NCI-H2029 treated with DMSO at 0.1 percent for 48 hours (cell line): ENCODE measurements around the gene AMBRA1.
"Not testable (repeated sequence)": the region's sequence is repeated elsewhere in the genome, so short reads cannot be mapped to it uniquely, and the experiment has no call there.

Source experiments
- DNase-seq: peaks from one replicate; lab custom pipeline; 2025; lab: John Stamatoyannopoulos, UW

AMBRA1 gene

DNA sequence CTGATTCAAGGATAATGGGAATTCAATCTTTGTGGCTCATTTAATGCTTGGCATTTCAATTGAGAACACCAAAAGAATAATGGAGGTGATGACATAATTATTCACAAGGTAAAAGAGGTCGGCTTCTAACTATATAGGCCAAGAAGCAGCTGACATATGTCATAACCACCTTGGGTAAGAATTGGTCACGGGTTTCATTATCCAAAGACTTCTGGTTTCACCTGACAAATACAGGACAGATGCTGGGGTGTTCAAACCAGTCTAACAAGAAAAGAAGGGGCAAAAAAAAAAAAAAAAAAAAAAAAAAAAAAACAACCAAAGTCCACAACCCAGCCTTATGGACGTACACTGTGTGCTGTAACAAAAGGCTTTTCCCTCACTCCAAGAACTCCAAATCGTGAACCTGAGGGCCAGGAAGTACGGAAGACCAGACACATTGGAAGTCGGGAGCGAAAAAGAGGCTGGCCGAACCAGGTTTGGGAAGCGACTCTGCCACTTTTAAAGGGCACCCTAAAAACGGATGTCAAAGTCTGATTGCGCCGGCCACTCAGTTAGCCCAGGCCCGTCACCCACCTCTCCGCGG, 22.8 kb upstream of the AMBRA1 start:
- no peak for DNase-seq

DNA sequence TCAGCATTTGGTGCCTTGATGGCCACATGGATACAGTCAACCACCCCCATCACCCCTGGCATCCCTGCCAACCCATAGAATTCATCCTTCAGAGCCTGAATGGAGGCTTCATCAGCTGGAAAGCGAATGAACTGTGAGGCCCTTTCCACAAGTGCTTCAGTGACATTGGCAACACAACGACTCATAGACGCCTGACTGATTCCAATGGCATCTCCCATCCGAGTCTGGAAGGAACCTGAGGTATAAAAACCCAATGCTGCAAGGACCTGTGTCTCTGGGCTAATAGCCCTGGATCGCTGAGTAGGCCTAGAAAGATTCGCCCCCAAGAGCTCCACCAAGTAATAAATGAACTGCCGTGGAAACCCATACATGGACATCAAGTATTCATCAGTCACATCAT, 21.9 kb upstream of the AMBRA1 start:
- DNase-seq, result no peak

DNA sequence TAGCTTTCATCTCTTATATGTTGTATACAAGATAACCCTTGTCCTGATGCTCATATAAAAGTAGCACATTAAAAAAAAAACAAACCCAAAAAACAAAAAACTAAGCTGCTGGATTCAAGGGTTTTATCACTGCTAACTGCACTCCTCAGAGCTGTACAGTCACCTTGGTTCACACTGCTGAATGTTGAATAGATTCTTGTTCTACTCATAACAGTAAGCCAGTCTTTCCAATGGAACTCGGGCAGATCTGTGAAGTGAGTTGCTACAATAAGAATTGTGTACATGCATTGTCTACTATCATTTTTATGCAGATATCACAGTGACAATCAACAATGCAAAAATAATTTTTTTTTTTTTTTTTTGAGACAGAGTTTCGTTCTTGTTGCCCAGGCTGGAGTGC, 18.5 kb upstream of the AMBRA1 start:
- DNase-seq, result no peak

DNA sequence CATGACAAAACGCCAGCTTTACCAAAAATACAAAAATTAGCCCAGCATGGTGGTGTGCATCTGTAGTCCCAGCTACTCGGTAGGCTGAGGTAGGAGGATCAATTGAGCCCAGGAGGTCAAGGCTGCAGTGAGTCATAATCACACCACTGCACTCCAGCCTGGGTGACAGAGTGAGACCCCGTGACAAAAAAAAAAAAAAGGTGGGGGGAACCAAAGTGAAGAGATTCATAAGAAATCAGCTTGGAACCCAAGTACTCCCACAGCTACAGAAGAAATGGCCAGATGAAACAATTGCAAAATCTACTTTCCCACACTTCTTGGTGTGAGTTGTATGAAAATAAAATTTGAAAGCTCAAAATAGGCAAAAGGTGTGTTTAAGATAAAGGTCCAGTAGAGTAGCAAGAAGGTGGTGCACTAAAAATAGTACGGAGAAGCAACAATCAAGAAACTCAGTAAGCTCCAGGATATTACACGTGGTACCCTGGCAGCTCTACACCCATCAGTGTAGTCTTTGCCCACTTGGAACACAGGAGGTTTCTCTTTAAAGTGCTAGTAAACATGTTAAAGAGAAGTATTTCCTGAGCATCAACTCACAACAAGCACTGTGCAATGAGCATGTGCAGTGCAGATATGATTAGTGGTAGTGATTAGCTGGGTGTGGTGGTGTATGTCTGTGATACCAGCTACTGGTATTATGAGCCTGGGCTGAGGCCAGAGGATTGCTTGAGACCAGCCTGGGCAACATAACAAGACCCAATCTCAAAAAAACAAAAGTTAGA, 17.9 kb upstream of the AMBRA1 start:
- DNase-seq, result no peak

DNA sequence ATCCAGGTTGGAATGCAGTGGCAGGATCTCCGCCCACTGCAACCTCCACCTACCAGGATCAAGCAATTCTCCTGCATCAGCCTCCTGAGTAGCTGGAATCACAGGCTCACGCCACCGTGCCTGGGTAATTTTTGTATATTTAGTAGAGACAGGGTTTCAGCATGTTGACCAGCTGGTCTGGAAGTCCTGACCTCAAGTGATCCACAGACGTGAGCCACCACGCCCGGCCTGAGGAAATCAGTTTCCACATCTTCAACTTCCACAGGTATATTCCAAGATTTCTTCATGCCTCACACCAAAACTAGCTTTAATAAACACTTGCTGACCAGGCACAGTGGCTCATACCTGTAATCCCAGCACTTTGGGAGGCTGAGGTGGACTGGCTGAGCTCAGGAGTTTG, 15.6 kb upstream of the AMBRA1 start:
- DNase-seq, result no peak

DNA sequence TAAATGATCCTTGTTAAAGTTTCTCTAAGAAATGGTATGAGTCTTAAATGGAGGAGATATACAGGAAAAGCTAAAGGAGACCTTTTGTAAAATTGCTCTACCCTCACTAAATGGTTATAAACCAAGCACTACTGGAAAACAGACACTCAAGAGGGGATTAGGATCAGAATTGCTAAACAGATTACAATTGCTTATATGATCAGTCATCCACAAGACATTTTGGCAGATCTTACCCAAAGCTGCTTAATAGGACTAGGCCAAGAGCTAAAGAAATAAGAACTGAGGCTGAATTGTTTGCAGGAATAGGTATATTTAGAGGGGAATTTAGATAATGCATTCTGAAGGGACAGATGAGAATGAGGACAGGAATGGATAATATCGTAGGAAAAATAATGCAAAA, 13.7 kb upstream of the AMBRA1 start:
- DNase-seq, result no peak

DNA sequence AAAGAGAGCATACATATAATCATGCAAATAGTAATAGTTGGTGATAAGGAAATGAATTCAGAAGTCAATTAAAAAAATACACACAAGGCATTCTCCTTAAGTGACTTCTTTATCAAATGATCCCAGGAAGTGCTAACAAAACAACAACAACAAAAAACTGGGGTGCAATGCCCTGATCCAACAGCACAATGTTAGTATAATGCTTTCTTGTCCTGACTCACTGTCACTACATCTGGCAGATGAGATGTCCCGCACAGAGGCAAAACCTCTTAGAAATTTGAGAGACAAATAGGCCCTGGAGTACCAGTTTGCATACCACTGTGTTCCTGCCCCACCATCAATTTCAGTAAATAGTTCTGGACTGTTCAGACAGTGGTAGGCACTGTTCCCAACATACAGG, 11.0 kb upstream of the AMBRA1 start:
- no peak for DNase-seq

DNA sequence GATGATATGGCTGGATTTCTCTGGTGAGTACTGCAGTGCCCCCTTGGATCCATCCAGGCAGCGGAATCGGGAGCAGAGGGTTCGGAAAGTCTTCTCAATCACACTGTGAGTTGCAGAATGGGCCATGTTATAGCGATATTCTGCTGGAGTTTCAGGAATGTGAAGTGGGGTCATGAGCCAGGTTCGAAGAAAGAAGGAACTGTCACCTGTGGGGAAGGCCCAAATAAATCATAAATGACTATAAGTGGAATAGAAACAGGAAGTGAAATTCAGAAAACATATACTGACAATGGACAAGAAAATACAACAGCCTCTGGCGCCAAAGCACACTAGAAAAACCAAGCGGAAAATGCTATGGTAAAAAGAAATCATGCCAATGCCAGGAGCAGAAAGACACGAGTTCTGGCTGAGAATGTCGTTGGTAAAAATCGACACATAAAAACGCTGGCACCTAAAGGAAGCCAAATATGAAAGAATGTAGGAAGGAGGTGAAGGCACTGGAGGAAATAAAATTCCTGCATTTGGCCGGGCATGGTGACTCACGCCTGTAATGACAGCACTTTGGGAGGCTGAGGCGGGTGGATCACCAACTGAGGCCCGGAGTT, 10.0 kb upstream of the AMBRA1 start:
- DNase-seq, result no peak

DNA sequence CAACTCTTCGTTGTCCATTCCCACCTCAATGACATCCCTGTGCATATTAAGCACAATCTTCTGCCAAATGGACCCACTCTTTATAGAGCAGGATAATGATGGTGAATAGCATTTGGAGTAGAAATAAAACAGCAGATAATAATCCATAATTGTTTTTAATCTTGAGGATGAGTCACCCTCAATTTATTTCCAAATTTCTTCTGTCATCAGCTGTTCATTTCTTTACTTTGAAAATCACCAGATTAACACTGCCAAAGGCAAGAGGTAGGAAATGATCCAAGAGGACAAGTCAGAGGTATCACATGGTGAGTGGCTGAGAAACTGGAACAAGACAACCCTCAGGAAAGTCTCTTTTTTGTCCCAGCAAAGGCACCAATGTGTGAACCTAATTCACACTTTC, 7.3 kb upstream of the AMBRA1 start:
- no peak for DNase-seq

DNA sequence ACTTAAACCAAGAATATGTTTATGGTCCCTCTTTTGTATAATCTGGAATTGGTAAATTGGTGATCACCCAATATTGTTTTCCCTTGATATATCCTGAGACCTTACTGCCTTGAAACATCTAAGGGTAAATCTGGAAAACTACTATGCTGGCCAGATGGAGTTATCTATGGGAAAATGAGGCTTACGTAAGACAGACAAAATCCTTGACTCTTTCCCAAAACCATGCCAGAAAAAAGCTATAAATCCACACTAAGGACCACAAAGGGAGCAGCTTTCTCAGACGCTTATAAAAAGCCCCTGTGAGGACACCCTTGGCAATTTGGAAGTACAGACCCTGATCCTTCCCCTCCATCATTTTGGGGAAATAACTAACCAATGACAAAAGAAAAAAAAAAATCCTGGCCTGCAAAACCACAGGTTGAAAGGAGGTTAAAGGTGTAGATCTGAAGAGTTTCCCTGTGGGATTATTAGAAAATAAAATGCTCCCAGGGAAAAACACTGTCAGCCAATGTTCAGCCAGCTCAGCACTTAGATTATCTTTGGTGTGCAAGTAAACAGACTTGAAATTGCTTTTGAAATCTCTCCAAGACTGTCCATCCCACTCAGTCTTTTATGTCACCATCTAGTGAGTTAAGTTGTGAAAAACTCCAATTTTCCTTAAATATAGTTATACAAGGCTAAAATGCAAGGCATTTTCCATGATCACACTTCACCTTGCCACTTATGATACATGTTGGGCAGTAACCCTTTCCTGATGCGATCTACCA, 6.6 kb upstream of the AMBRA1 start:
- DNase-seq, result no peak

DNA sequence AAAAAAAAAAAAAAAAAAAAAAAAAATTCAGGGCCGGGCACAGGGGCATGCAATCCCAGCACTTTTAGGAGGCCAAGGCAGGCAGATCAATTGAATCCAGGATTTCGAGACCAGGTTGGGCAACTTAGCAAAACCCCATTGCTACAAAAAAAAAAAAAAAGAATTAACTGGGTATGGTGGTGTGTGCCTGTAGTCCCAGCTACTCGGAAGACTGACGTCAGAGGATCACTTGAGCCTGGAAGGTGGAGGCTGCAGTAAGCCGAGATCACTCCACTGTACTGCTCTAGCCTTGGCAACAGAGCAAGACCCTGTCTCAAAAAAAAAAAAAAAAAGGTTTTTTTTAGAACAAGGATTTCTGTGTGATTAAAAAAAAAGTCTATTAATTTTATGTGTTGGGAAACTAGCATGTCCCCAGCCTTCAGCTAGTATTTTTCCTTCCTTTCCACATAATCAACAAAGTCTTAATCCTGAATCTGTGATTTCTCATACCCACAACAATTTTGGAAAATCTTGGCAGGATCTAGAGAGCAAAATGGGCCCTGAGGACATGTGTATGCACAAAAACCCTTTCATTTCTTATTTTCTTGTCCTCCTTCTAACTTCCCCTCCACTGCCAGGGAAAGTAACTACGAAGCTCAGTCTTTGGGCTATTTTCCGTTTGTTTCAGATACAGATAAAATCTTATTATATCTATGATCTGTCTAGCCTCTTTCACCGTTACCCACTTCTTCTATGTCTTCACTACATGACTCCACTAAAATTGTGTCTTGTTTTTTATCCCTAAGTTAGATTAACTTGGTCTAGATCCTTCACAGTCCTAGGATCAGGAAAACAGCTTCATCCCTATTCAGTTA, 5.7 kb upstream of the AMBRA1 start:
- DNase-seq, result no peak

DNA sequence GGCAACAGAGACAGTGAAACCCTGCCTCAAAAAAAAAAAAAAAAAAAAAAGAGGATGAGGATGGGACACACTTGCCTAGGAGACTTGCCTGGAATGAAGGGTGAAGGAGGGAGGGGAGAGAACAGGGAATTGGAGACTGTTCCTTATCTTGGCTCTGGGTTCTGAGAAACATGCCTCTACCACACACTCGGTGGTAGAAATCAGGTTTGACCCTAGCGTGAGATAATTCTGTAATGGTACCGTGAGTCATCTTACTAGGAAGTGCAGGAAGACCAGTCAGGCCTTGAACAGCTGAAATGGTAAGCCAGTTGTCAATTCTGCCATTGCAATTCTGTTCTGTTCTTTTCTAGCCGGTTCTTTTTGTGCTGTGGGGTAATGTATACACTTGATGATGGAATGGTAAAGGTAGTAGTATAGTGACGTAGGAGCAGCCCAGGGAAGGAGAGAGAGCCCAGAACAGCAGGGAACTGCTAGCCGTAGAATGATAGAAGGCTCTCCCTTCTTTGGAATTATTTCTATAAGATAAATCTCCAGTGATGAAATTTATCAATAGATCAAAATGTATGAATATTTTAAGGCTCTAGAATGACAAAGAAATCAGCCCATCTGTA, 3.9 kb upstream of the AMBRA1 start:
- no peak for DNase-seq

DNA sequence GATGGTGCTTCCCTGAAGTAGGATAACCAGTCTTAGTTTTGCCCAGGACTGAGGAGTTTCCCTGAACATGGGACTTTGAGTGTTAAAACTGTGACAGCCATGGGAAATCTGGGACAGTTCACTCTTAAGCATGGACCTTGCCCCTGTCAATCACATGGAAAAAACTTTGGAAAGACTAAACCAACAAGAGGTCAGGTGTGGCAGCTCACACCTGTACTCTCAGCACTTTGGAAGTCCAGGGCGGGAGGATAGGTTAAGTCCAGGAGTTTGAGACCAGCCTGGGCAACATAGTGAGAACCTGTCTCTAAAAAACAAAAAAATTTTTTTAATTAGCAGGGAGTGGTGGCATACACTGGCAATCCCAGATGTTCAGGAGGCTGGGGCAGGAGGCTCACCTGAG, 3.3 kb upstream of the AMBRA1 start:
- DNase-seq, result no peak

DNA sequence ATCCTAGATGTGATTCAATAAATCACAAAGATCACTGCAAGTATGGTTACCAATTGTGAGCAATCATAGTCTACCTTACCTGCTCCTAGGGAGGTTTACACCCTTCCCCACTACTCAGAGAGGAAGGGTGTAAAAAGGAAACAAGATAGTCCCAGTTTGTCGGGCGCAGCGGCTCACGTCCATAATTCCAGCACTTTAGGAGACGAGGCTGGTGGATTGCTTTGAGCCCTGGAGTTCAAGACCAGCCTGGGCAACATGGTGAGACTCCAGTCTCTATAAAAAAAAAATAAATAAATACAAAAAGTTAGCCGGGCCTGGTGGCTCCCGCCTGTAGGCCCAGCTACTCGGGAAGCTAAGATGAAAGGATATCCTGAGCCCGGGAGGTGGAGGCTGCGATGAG, 962 bp upstream of the AMBRA1 start:
- DNase-seq, result no peak

DNA sequence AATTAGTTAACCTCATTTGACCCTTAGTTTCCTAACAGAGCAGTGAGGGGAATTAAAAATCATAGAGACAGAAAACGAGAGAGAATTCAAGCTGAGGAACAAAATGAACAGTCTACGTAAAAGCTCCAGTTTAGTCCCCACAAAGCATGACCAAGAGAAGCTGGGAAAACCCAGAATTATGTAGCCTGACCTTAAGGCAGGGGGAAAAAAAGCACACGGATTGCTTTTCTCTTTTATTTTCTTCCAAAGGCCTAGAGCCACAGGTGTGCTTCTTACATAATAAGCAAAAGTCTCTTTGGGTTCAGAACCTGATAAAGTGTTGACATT, 514 bp upstream of the AMBRA1 start:
- DNase-seq, result no peak

DNA sequence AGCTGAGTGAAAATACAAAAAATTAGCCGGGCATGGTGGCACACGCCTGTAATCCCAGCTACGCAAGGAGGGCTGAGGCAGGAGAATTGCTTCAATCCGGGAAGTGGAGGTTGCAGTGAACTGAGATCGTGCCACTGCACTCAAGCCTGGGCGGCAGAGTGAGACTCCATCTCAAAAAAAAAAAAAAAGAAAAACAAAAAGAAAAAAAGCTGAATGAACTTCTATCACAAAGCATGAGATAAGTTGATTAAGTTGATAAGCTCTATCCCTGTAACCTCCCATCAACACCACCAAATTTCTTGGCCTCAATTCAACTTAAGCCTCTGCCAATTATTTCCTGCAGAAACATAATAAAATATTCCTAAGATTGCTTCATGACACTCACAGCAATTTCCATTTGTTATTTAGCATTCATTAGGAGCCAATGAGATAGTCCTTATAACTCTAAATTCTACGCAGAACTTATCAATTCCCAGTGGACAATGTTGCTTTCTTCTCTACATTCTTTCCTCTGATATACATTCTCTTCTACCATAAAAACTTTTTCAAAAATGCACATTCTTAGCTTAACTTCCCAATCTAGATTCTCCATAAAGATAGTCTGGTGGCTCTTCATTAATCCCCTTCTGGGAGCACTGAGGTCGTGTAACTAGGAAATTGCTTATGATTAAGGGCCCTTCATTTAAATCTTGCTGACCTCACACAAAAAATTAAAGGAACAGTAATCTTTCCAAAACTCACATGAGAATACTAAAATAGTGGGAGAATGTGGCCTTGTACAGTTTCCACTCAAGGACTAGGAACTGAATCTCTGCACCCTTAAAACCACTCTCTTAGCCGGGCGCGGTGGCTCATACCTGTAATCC, 2.9 kb downstream of the AMBRA1 start:
- DNase-seq, result no peak

DNA sequence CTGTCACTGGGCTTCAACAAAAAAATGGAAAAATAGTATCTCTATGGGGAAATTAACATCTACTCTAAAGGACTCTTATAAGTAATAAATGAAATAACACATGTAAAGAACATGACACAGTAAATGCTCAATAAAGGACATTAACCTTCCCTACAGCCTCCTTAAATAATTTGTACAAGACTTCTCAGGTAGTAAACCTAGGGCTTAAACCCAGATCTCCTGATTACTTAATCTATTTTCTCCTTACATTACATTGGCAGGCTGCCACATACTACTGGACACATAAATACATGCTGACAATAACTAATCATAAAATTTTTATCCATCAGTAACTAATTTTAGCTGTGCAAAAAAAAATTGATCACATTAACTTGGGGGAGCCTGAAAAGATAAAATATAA, 4.9 kb downstream of the AMBRA1 start:
- no peak for DNase-seq

DNA sequence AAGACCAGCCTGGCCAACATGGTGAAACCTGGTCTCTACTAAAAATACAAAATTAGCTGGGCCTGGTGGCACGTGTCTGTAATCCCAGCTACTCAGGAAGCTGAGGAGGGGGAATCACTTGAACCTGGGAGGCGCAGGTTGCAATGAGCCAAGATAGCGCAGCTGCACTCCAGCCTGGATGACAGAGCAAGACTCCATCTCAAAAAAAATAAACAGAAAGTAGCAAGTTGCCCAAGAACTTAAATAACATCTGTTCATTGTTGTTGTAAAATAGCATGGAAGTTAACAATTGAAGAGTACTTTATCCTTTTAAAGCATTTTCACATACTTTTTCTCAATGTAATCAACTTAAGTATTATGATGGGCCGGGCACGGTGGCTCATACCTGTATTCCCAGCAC, 5.7 kb downstream of the AMBRA1 start:
- no peak for DNase-seq

DNA sequence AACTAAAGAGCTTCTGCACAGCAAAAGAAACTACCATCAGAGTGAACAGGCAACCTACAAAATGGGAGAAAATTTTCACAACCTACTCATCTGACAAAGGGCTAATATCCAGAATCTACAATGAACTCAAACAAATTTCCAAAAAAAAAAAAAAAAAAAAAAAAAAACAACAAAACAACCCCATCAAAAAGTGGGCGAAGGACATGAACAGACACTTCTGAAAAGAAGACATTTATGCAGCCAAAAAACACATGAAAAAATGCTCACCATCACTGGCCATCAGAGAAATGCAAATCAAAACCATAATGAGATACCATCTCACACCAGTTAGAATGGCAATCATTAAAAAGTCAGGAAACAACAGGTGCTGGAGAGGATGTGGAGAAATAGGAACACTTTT, 10.3 kb downstream of the AMBRA1 start:
- not testable (repeated sequence) for DNase-seq

DNA sequence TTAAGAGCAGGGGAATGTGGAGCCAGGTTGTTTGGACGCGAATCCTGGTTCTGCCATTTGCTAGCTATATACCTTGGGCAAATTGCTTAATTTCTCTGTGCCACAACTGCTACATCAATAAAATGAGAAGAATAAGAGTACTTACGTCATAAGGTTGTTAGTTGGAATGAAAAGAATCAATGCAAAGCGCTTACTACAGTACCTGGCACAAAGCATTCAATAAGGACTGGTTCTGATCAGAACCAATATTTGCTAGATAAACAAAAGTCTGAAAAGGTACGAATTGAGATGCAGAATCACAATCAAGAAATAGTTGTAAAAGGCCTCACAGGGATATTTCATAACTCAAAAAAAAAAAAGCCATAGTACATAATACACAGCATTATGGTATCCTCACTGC, 11.2 kb downstream of the AMBRA1 start:
- DNase-seq, result no peak

DNA sequence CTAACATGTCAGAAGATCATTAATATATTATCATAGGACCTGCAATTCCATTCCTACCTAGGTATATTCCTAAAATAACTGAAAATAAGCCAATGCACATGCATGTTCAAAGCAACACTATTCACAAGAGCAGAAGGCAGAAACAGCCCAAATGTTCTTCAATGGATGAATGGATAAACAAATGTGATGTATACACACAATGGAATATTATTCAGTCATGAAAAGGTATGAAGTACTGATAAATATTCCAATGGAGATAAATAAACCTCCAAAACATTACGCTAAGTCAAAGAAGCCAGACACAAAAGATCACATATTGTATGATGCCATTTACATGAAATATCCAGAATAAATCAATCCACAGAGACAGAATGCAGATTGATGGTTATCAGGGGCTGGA, 16.8 kb downstream of the AMBRA1 start:
- DNase-seq, result no peak
